Measurements from ENCODE around the gene GOLGA6L2.
A peak's percentile ranks its signal among the peaks of the same experiment; 100 is the strongest.
"Not testable (repeated sequence)": the region's sequence is repeated elsewhere in the genome, so short reads cannot be mapped to it uniquely, and the experiment has no call there.

Gene GOLGA6L2

GRCh38 chr15:23436421-23436820 is 10.6 kb downstream of the GOLGA6L2 start:
- no peak for TF ChIP-seq TAF1 (IDR thresholded peaks at IDR 0.05; ENCODE audit: low read depth, low read length)
- TF ChIP-seq POLR2AphosphoS5 (IDR thresholded peaks at IDR 0.05; ENCODE audit: low read depth, low read length): no peak
- TF ChIP-seq SPI1 (IDR thresholded peaks at IDR 0.05; ENCODE audit: low read depth, low read length): no peak
- no peak for TF ChIP-seq POU2F2 (IDR thresholded peaks at IDR 0.05; ENCODE audit: low read depth, low read length)
- no peak for TF ChIP-seq PAX5 (IDR thresholded peaks at IDR 0.05; ENCODE audit: insufficient read depth, low read length, severe bottlenecking)
- TF ChIP-seq POLR2A (IDR thresholded peaks at IDR 0.05; ENCODE audit: low read depth, low read length): no peak
- DNase-seq (ENCODE audit: insufficient read length, low spot score): no peak
- FAIRE-seq: no peak

DNA sequence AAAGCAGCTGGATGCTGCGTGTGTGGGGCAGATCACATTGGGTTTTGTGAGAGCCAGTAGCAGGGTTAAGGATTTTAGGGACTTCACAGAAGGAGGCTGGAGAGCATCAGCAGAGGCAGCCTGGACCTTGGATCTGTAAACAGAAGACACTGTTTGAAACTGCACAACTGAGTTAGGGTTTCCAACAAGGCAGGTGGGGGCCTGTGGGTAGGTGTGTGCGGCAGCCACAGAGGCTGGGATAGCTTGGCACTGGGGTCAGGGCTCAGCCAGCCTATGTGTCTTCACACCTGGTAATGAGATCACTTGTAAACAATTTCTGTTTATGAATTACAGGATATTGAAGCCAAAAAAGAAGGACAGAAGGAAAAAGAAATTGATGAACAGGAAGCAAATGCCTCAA is 12.3 kb downstream of the GOLGA6L2 start:
- FAIRE-seq; DNase-seq (ENCODE audit: insufficient read length, low spot score): not testable (repeated sequence)

- not testable (repeated sequence) for FAIRE-seq; DNase-seq (ENCODE audit: insufficient read length, low spot score)
Observed at GRCh38 chr15:23425327-23425726, 21.7 kb downstream of the GOLGA6L2 start.

GRCh38 chr15:23424111-23424904 is 22.7 kb downstream of the GOLGA6L2 start:
- FAIRE-seq (no peak), DNase-seq (ENCODE audit: insufficient read length, low spot score) (no peak)
- TF ChIP-seq PAX5 (IDR thresholded peaks at IDR 0.05; ENCODE audit: insufficient read depth, low read length, severe bottlenecking) (no peak), SPI1 (IDR thresholded peaks at IDR 0.05; ENCODE audit: low read depth, low read length) (no peak), POU2F2 (IDR thresholded peaks at IDR 0.05; ENCODE audit: low read depth, low read length) (no peak), POLR2AphosphoS5 (IDR thresholded peaks at IDR 0.05; ENCODE audit: low read depth, low read length) (no peak), POLR2A (IDR thresholded peaks at IDR 0.05; ENCODE audit: low read depth, low read length) (no peak), TAF1 (IDR thresholded peaks at IDR 0.05; ENCODE audit: low read depth, low read length) (no peak)

DNA sequence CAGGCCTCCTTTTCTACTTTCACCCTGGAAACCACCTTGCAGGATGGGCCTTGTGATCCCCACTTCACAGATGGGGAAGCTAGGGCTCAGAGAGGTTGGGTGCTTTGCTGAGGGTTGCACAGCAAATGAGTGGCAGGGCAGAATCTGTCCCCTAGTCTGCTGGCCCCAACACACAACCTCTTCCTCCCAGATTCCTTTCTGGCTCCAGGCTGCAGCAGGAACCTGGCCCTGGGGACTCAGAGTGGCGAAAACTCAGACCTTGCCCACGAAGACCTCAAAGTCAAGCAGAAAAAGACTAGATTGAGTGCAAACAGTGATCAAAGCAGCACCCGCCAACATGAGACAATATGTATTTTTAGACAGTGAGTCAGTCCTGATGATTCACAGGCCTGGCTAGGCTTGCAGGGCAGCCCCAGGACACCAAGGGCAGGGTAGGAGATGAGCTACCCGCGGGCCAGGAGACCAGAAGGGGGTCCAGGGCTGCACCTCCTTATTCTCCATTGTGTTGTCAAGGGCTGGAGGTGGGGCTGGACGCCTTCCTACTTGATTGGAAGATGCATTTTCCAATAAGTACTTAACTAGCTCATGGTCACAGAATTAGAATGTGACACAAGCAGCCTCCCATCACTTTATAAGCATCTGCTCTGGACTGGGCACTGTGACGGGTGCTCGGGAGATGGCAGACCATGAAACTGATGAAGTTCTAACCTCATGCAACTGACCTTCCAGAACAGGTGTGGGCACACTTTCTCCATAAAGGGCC is 23.9 kb downstream of the GOLGA6L2 start:
- FAIRE-seq (peak; percentile 94), DNase-seq (ENCODE audit: insufficient read length, low spot score) (no peak)
- no peak for TF ChIP-seq POLR2A (IDR thresholded peaks at IDR 0.05; ENCODE audit: low read depth, low read length)
- TF ChIP-seq POU2F2 (IDR thresholded peaks at IDR 0.05; ENCODE audit: low read depth, low read length): no peak
- TF ChIP-seq SPI1 (IDR thresholded peaks at IDR 0.05; ENCODE audit: low read depth, low read length): no peak
- TF ChIP-seq PAX5 (IDR thresholded peaks at IDR 0.05; ENCODE audit: insufficient read depth, low read length, severe bottlenecking): no peak
- TF ChIP-seq TAF1 (IDR thresholded peaks at IDR 0.05; ENCODE audit: low read depth, low read length): no peak
- no peak for TF ChIP-seq POLR2AphosphoS5 (IDR thresholded peaks at IDR 0.05; ENCODE audit: low read depth, low read length)

- TF ChIP-seq PAX5 (IDR thresholded peaks at IDR 0.05; ENCODE audit: insufficient read depth, low read length, severe bottlenecking): no peak
- TF ChIP-seq SPI1 (IDR thresholded peaks at IDR 0.05; ENCODE audit: low read depth, low read length): no peak
- TF ChIP-seq TAF1 (IDR thresholded peaks at IDR 0.05; ENCODE audit: low read depth, low read length): no peak
- TF ChIP-seq POLR2A (IDR thresholded peaks at IDR 0.05; ENCODE audit: low read depth, low read length): no peak
- TF ChIP-seq POU2F2 (IDR thresholded peaks at IDR 0.05; ENCODE audit: low read depth, low read length): no peak
- DNase-seq (ENCODE audit: insufficient read length, low spot score): no peak
- no peak for FAIRE-seq
Observed at GRCh38 chr15:23422099-23422945, 24.7 kb downstream of the GOLGA6L2 start.

DNA sequence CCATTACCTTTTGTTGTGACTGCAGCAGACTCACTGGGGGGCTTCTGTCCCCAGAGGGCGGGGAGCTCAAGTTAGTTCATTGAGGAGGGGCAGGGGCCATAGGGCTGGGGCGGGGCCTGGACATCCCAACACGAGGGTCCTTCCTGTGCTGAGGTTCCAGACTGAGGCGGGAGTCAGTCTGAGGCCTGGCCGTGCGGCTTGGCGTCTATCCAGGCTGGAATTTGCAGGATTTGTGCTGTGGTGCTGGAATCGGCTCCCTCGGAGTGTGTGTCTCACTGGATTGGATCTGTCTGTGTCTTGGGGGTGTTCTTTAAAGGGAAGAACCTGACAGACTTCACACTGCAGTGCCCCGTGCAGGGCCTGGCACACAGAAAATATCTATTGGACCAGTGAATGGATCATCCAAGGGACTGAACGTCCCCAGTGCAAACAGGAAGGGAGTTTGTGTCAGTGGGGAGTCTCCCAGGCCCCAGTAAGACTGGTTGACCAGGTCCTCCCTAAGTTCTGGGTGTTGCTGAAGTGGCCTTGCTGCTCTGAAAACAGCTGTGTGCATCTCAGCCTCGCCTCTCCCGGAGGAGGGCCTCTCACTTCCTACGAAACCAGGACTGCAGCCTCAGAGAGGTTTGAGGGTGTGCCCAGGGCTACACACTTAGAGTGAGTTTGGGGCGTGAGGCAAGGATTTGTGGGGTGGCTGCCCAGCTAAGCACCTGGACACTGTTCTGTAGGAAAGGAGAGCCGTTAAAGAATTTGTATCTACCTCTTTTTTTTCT is 26.1 kb downstream of the GOLGA6L2 start:
- DNase-seq (ENCODE audit: insufficient read length, low spot score) (no peak), FAIRE-seq (no peak)
- TF ChIP-seq PAX5 (IDR thresholded peaks at IDR 0.05; ENCODE audit: insufficient read depth, low read length, severe bottlenecking) (no peak), POLR2A (IDR thresholded peaks at IDR 0.05; ENCODE audit: low read depth, low read length) (no peak), SPI1 (IDR thresholded peaks at IDR 0.05; ENCODE audit: low read depth, low read length) (no peak), TAF1 (IDR thresholded peaks at IDR 0.05; ENCODE audit: low read depth, low read length) (no peak), POLR2AphosphoS5 (IDR thresholded peaks at IDR 0.05; ENCODE audit: low read depth, low read length) (no peak), POU2F2 (IDR thresholded peaks at IDR 0.05; ENCODE audit: low read depth, low read length) (no peak)

GRCh38 chr15:23416349-23417276 is 30.4 kb downstream of the GOLGA6L2 start:
- DNase-seq (ENCODE audit: insufficient read length, low spot score) (no peak), FAIRE-seq (peak; percentile 74)
- TF ChIP-seq SPI1 (IDR thresholded peaks at IDR 0.05; ENCODE audit: low read depth, low read length) (no peak), POLR2AphosphoS5 (IDR thresholded peaks at IDR 0.05; ENCODE audit: low read depth, low read length) (no peak), POU2F2 (IDR thresholded peaks at IDR 0.05; ENCODE audit: low read depth, low read length) (no peak), POLR2A (IDR thresholded peaks at IDR 0.05; ENCODE audit: low read depth, low read length) (no peak), TAF1 (IDR thresholded peaks at IDR 0.05; ENCODE audit: low read depth, low read length) (no peak), PAX5 (IDR thresholded peaks at IDR 0.05; ENCODE audit: insufficient read depth, low read length, severe bottlenecking) (no peak)

- not testable (repeated sequence) for DNase-seq (ENCODE audit: insufficient read length, low spot score); FAIRE-seq
Observed at GRCh38 chr15:23415866-23416265, 31.2 kb downstream of the GOLGA6L2 start.

All from GM12891 (cell line).